Heart right ventricle (tissue), 16 donors: ENCODE measurements around the gene TPD52L2. TPM values are rescaled to one million over a fixed set of nuclear protein-coding genes. Genes with fewer than 3 reads are reported as not detected.
"Not testable (repeated sequence)": the region's sequence is repeated elsewhere in the genome, so short reads cannot be mapped to it uniquely, and the experiment has no call there.

Experiments
- ATAC-seq, 8 donors: fragments of 200-7000 bp; cut with Tn5 transposase; one replicate each; pipeline ENCODE4 v1.9.1; 2020; ENCODE audit warnings: mild to moderate bottlenecking in 8 of 8, moderate library complexity in 8 of 8, moderate number of reproducible peaks in 1 of 8
- DNase-seq, 2 donors: peaks; one replicate each; pipeline ENCODE4 v3.0.0-alpha.2; 2020
- H3K27ac ChIP-seq, 10 donors: fragments of 200-600 bp; sonication (generic) in 2 of 10; one replicate each; pipeline versions ENCODE4 v1.5.0 to v1.8.0; 2020 to 2022; ENCODE audit warnings: mild to moderate bottlenecking in 3 of 10
- H3K27me3 ChIP-seq, 7 donors: fragments of 200-600 bp; one replicate each; pipeline ENCODE4 v1.8.0; 2021 to 2022; ENCODE audit warnings: mild to moderate bottlenecking in 2 of 7
- H3K36me3 ChIP-seq, 9 donors: fragments of 200-600 bp; sonication (generic) in 1 of 9; one replicate each; pipeline versions ENCODE4 v1.5.0 to v1.8.0; 2020 to 2022; ENCODE audit warnings: mild to moderate bottlenecking in 2 of 9
- H3K4me1 ChIP-seq, 9 donors: fragments of 200-600 bp; sonication (generic) in 1 of 9; one replicate each; pipeline versions ENCODE4 v1.5.0 to v1.8.0; 2020 to 2022; ENCODE audit warnings: mild to moderate bottlenecking in 4 of 9
- H3K4me3 ChIP-seq, 10 donors: fragments of 200-600 bp; sonication (generic) in 2 of 10; one replicate each; pipeline versions ENCODE4 v1.5.0 to v1.8.0; 2020 to 2022; ENCODE audit warnings: mild to moderate bottlenecking in 7 of 10, moderate library complexity in 2 of 10
- H3K9me3 ChIP-seq, 11 donors: fragments of 200-600 bp in 10 of 11; sonication (generic) in 2 of 11; one replicate each; pipeline versions ENCODE4 v1.5.0 to v1.8.0; 2013 to 2022; ENCODE audit warnings: mild to moderate bottlenecking in 2 of 11, control low read depth in 1 of 11, moderate library complexity in 1 of 11
- CTCF ChIP-seq, 9 donors: fragments of 200-600 bp; sonication (generic) in 2 of 9; IDR thresholded peaks; one replicate each; pipeline versions ENCODE4 v1.5.0 to v1.8.0; 2021 to 2022; ENCODE audit warnings: antibody characterized with exemption in 9 of 9, mild to moderate bottlenecking in 5 of 9, moderate library complexity in 1 of 9
- WGBS, 2 donors: extraction: QIAGEN DNeasy Blood & Tissue Kit; methylation state at CpG; one replicate each; pipeline ENCODE4 v1.1.7; 2013; ENCODE audit warnings: inconsistent platforms in 1 of 2; 5-methylcytosine and 5-hydroxymethylcytosine counted together
- intact Hi-C, 10 donors: fragments of 100-400 bp; cut with DNase I; formaldehyde crosslinking; loops; one replicate each; pipeline versions ENCODE4 v1.11.1 to v1.14.2; 2022
- polyA plus RNA-seq, 2 donors: library from polyadenylated mRNA; stranded (reverse); fragments of 200-250 nt; gene quantifications; one replicate each; pipeline ENCODE4 v1.2.3, GENCODE V29; 2013
- total RNA-seq, 10 donors: library from RNA; stranded (reverse); fragmentation: NEBNext Ultra II Directional in 3 of 10; extraction: Animal tissue kit (Norgen Biotek cat#: 25700) in 3 of 10; gene quantifications; one replicate each; pipeline versions ENCODE4 v1.2.1 to v1.2.4, GENCODE V29; 2021 to 2023
- donor health status: Arrhythmogenic right ventricular cardiomyopathy.
- donor health status: ischemic (EF 13 %, LVEDD 7.1; RV severe dilation, severe dysfunction).
- donor health status: healthy with polysubstance abuse.
- donor health status: DM: no; HTN: yes; CAD: no.
- donor health status: DM: no; HTN: no; CAD: no.
- donor health status: ischemic (EF 25% LVEDD 6.9; RV normal size, moderate dysfunction).
- donor health status: ischemic (EF 25% LVEDD 5.7; RV mildly dilated, moderate dysfunction).
- donor health status: healthy.
- donor health status: DM: yes; HTN: yes; CAD: no.
- donor health status: Ischemic cardiomyopathy.
- donor health status: ischemic (EF 35%, LVEDD 5.7; RV mildly dilated, moderate dysfunction).
- donor health status: nonischemic (EF 11% LVEDD 7.7; RV severe dilation, severe dysfunction).
- donor health status: DM: yes; HTN: yes; CAD: no.
- donor health status: PGD.
- donor health status: ischemic (EF 29% LVEDD 5.4; RV normal size, mild dysfunction).
- donor health status: nonischemic (EF 23%, LVEDD 6.1; RV moderate dilation, normal function).

The TPD52L2 gene
- total and polyA plus RNA-seq, 12 donors: 50.6 to 119 (median 72.8) TPM

DNA sequence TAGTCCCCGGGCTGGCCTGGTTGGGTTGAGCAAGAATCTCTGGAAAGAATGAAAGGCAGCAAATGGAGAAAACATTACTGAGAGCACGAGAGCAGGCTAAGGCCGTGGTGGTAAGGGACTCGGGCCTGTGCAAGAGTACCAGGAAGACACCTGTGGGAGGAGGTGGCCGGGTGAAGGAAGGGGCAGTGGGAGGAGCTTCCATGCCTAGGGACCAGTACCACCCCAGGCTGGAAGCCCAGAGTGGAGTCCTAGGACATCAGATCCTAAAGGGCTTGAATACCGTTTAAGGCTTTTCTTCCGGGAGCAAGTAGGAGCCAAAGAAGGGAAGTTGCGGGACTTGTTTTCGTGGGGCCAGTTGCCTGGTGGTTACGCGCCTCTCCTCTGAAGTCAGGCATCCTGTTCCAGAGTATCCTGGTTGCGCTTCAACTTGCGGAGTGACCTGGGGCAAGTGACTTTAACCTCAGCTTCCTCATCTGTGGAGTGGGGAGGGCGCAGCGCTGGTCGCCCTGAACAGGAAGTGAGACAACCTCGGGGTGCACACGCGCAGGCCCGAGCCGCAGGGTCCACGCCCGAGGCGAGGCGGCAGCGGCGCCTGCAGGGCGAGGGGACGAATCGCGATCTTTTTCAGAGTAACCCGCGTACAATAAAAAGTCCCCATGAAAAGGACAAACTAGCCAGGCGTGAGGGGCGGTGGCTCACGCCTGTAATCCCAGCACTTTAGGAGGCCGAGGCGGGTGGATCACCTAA, 1.1 kb upstream of the TPD52L2 start:
- Histone ChIP-seq H3K27ac (peak overlapping the region; percentile 51 to 98 (median 94)), H3K27me3 (no peaks in the 10 kb centered on the region), H3K4me1 (peaks cover 6 to 74% (median 42%) of the 10 kb centered on the region in 9 donors), H3K4me3 (peak overlapping the region; percentile 74 to 97 (median 85)), H3K9me3 (no peaks in the 10 kb centered on the region), H3K36me3 (peaks cover 0 to 30% (median 8%) of the 10 kb centered on the region in 9 donors)
- 7 to 9% methylated on average over 38 of the region's 38 CpGs for WGBS, 2 donors
- TF ChIP-seq CTCF (IDR thresholded peaks at IDR 0.05): peak; percentile 63 to 92 (median 76)
- intact Hi-C loops: loop anchor here (1.0 to 10.0 kb wide), 12 partner anchors 37 to 329 kb away; partner anchors contain the start of genes PTK6 (in 3 of the 10), GMEB2 (in 2 of the 10), ARFRP1 (in 1 of the 10) and RTEL1 (in 1 of the 10)
- DNase-seq (peak; percentile 83 to 84), ATAC-seq (peak; percentile 80 to 94 (median 87))

DNA sequence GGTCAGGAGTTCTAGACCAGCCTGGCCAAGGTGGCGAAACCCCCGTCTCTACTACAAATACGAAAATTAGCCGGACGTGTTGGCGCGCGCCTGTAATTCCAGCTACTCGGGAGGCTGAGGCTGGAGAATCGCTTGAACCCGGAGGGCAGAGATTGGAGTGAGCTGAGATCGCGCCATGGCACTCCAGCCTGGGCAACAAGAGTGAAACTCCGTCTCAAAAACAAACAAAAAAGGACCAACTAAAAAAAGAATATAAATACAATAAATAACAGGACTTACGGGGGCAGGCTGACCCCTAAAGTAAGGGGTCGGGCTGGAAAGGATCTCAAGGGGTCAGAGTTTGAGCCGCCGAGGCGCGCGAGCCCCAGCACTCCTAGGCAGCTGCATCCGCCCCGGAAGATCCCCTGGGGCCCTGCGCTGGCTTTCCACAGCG, 509 bp upstream of the TPD52L2 start:
- DNase-seq: no peak
- Histone ChIP-seq H3K4me1 (peaks cover 6 to 68% (median 36%) of the 10 kb centered on the region in 9 donors), H3K27me3 (no peaks in the 10 kb centered on the region), H3K9me3 (no peaks in the 10 kb centered on the region), H3K27ac (peak overlapping the region; percentile 51 to 98 (median 94)), H3K36me3 (peaks cover 0 to 36% (median 14%) of the 10 kb centered on the region in 9 donors), H3K4me3 (peak overlapping the region; percentile 74 to 97 (median 85))
- ATAC-seq: no peak
- WGBS, 2 donors: 0 to 1% methylated on average over 25 of the region's 25 CpGs
- TF ChIP-seq CTCF (IDR thresholded peaks at IDR 0.05): peak in 1 of 9 donors; percentile 0
- intact Hi-C loops: loop anchor here (1.0 to 10.0 kb wide), 12 partner anchors 37 to 330 kb away; partner anchors contain the start of genes PTK6 (in 3 of the 10), GMEB2 (in 2 of the 10), ARFRP1 (in 1 of the 10) and RTEL1 (in 1 of the 10)

DNA sequence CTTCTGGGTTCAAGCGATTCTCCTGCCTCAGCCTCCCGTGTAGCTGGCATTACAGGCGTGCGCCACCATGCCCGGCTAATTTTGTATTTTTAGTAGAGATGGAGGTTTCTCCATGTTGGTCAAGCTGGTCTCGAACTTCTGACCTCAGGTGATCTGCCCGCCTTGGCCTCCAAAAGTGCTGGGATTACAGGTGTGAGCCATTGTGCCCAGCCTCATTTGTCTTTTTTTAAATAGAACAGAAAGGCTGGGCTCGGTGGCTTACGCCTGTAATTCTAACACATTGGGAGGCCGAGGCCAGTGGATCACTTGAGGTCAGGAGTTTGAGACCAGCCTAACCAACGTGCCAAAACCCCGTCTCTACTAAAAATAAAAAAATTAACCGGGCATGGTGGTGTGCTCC, 2.0 kb downstream of the TPD52L2 start:
- H3K9me3 ChIP-seq, H3K4me3 ChIP-seq, DNase-seq, H3K27ac ChIP-seq, H3K27me3 ChIP-seq, ATAC-seq: not testable (repeated sequence)
- WGBS, 2 donors: 93 to 94% methylated on average over 13 of the region's 13 CpGs
- intact Hi-C loops: loop anchor here in 6 of 10 donors (5.0 to 10.0 kb wide), 5 partner anchors 52 to 332 kb away; partner anchors contain the start of genes PTK6 (in 4 of the 6) and GMEB2 (in 2 of the 6)
- peaks cover 0 to 52% (median 19%) of the 10 kb centered on the region in 9 donors for H3K36me3 ChIP-seq
- H3K4me1 ChIP-seq: peaks cover 6 to 56% (median 33%) of the 10 kb centered on the region in 9 donors

GRCh38 chr20:63868264-63868663, 3.2 kb downstream of the TPD52L2 start:
- H3K27ac ChIP-seq: no peak overlapping the region
- no peak overlapping the region for H3K4me3 ChIP-seq
- peaks cover 0 to 56% (median 28%) of the 10 kb centered on the region in 9 donors for H3K36me3 ChIP-seq
- no peak for TF ChIP-seq CTCF (IDR thresholded peaks at IDR 0.05)
- ATAC-seq (no peak), DNase-seq (no peak)
- 91 to 96% methylated on average over 5 of the region's 5 CpGs for WGBS, 2 donors
- intact Hi-C loops: loop anchor here in 6 of 10 donors (5.0 to 10.0 kb wide), 5 partner anchors 53 to 333 kb away; partner anchors contain the start of genes PTK6 (in 4 of the 6) and GMEB2 (in 2 of the 6)
- no peaks in the 10 kb centered on the region for H3K9me3 ChIP-seq
- no peaks in the 10 kb centered on the region for H3K27me3 ChIP-seq
- peaks cover 6 to 62% (median 35%) of the 10 kb centered on the region in 9 donors for H3K4me1 ChIP-seq
